Activated naive CD8-positive, alpha-beta T cell treated with anti-CD3 and anti-CD28 coated beads for 36 hours (primary cell): ENCODE measurements around the gene CARD11. TPM values are rescaled to one million over a fixed set of nuclear protein-coding genes. Genes with fewer than 3 reads are reported as not detected.
A peak's percentile ranks its signal among the peaks of the same experiment; 100 is the strongest.

Experiments
- DNase-seq: peaks from one replicate; pipeline ENCODE4 v3.0.0; 2021
- H3K27ac Mint-ChIP-seq: one replicate; pipeline ENCODE4 v1.8.0; 2022; ENCODE audit warnings: mild to moderate bottlenecking, moderate library complexity, mixed read lengths
- H3K27me3 Mint-ChIP-seq: one replicate; pipeline ENCODE4 v1.8.0; 2022; ENCODE audit warnings: mild to moderate bottlenecking, mixed read lengths
- H3K36me3 Mint-ChIP-seq: one replicate; pipeline ENCODE4 v1.8.0; 2021; ENCODE audit warnings: mild to moderate bottlenecking, mixed read lengths
- H3K4me1 Mint-ChIP-seq: one replicate; pipeline ENCODE4 v1.8.0; 2021; ENCODE audit warnings: mixed read lengths
- H3K4me3 Mint-ChIP-seq: one replicate; pipeline ENCODE4 v1.8.0; 2022; ENCODE audit warnings: mild to moderate bottlenecking, moderate library complexity, mixed read lengths
- H3K9me3 Mint-ChIP-seq: one replicate; pipeline ENCODE4 v1.8.0; 2022; ENCODE audit warnings: mixed read lengths
- total RNA-seq, 2 experiments: library from RNA; stranded (reverse); gene quantifications; one replicate each; pipeline ENCODE4 v1.2.3, GENCODE V29; 2021

CARD11 gene
- total RNA-seq, 2 experiments from 2014 or later: 108 to 111 TPM

DNA sequence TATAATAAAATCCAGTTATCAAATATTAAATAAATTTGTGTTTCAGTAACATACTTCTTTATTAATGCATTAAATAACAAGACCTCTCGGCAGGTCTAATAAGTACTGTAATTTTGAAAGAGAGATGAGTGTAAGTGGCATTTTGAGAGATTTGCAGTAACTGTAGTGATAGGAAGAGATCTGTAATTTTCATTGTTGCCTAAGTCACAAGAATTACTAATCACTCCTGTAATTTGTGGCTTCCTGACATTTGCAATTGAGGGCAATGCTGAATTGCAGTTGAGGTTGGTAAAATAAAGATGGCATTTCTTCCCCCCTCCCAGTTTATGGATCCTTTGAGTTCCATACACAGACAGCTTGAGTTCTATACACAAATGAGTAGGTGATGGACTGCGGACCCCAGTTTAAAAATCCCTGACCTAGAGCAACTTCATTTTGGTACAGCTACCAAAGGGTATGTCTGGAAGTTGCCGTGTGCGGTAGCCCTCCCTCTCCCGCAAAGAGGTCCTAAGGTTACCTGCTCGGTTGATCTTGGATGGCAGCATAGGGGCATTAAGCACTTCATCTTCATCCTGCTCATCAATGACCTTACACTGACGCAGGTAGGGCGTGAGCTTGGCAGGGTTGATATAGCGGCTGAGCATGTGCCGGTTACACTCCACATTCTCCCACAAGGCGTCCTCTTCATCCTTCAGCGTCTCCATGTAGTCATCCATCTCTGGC lies 96.4 kb downstream of the CARD11 start:
- Mint-ChIP-seq H3K27me3 (no peaks in the 10 kb centered on the region), H3K4me3 (no peak overlapping the region), H3K9me3 (peaks cover 28% of the 10 kb centered on the region), H3K27ac (peak overlapping the region; percentile 46), H3K4me1 (peaks cover 54% of the 10 kb centered on the region), H3K36me3 (peaks cover 82% of the 10 kb centered on the region)
- no peak for DNase-seq

DNA sequence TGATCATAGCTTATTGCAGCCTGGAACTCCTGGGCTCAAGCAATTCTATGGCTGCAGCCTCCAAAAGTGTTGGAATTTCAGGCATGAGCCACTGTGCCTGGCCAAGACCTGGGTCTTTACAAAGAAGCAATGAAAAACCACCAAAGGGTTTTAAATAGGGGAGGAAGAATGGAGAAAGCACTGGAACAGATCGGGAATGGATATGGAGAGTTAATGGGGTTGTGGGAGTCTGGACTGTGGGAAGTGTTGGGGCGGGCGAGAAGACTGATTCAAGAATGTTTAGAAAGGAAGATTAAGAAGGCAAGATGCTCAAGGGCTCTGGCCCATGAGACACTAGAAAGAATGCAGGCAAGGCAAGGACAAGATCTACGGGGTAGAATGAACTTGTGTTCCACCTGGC lies 98.5 kb downstream of the CARD11 start:
- H3K4me3 Mint-ChIP-seq: no peak overlapping the region
- H3K4me1 Mint-ChIP-seq: peaks cover 41% of the 10 kb centered on the region
- H3K9me3 Mint-ChIP-seq: peaks cover 13% of the 10 kb centered on the region
- no peaks in the 10 kb centered on the region for H3K27me3 Mint-ChIP-seq
- no peak for DNase-seq
- peaks cover 68% of the 10 kb centered on the region for H3K36me3 Mint-ChIP-seq
- peak overlapping the region; percentile 2 for H3K27ac Mint-ChIP-seq

DNA sequence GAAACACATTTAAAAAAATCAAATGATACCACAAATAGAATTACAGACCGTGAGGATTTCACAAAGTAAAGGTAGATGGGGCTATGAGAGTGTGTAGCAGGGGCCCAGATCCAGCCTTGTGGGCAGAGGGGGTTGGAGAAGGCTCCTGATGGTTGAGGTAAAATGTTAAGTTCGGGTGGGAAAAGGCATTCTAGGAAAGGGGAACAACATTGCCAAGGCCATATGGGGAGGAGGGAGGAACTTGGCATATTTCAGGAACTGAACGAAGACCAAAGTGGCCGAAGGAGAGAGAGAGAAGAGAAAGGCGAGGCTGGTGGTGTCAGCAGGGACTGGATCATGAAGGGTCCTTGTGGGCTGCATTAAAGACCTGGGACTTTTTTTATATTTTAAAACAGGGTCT lies 98.9 kb downstream of the CARD11 start:
- Mint-ChIP-seq H3K9me3 (peaks cover 10% of the 10 kb centered on the region), H3K4me3 (no peak overlapping the region), H3K27ac (peak overlapping the region; percentile 52), H3K4me1 (peaks cover 39% of the 10 kb centered on the region), H3K27me3 (no peaks in the 10 kb centered on the region), H3K36me3 (peaks cover 67% of the 10 kb centered on the region)
- no peak for DNase-seq

DNA sequence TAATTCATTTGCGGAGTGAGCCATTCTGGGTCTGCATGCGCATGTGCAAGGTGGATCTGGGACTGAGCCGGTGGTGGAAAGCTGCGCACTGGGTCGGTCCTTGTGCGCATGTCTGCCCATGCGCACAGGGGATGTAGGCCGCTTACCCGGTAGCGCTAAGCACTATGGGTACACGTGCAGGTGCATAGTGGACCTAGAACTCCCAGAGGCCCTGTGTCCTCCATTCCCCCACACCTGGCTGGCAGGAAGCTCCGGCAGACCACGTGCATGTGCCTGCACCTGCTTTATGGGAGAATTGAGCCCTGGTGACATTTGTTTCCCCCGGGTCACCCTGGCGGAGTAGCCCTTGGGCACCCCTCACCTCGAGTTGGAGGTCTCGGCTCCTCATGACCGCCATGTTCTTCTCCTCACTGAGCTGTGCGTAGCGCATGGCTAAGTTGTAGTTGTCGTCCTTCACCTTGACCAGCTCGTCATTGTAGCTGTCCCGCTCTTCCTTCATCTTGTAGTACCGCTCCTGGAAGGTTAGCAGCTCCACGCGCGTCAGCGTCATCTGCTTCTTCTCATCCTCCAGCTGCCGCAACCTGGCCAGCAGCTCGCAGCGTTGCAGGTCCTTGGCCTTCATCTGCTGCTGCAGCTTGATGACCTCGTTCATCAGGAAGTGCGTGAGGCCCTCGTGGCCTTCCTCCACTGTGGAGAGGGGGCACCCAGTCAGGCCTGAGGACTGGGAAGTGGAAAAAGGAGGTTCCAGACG lies 99.6 kb downstream of the CARD11 start:
- no peaks in the 10 kb centered on the region for H3K27me3 Mint-ChIP-seq
- peaks cover 34% of the 10 kb centered on the region for H3K4me1 Mint-ChIP-seq

DNA sequence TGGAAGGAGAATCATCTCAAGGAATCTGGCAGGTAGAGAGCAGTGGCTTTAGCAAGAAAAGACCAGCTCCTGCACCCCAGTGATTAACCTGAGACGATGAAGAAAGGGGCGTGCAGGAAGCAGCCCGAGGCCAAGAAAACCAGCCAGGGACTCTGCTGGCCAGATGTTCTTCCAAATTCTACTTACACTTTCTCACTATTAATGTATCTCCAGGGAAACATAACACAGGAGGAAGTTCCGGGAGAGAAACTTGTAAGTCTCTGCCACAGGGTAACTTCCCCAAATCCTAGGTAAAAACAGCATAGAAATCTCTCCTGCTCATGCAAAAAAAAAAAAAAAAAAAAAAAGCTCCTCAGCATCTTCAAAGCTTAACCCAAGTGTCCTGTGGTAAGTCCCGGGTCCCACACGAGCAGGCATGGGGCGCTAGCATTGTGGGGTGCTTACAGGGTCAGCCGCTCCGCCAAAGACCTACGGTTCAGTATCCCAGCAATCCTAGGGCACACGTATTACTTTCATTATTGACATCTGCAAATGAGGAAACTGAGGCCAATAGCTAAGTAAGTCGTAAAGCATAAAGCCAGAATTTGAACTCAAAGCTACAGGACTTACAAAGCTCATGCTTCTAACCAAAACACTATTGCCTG lies 102.3 kb downstream of the CARD11 start:
- no peak for DNase-seq
- H3K4me1 Mint-ChIP-seq: peaks cover 13% of the 10 kb centered on the region
- H3K9me3 Mint-ChIP-seq: no peaks in the 10 kb centered on the region

More for the DNA sequence above, 99.6 kb downstream of the CARD11 start:
- DNase-seq: no peak
- Mint-ChIP-seq H3K27ac (no peak overlapping the region), H3K4me3 (no peak overlapping the region), H3K9me3 (peaks cover 3% of the 10 kb centered on the region), H3K36me3 (peaks cover 61% of the 10 kb centered on the region)

DNA sequence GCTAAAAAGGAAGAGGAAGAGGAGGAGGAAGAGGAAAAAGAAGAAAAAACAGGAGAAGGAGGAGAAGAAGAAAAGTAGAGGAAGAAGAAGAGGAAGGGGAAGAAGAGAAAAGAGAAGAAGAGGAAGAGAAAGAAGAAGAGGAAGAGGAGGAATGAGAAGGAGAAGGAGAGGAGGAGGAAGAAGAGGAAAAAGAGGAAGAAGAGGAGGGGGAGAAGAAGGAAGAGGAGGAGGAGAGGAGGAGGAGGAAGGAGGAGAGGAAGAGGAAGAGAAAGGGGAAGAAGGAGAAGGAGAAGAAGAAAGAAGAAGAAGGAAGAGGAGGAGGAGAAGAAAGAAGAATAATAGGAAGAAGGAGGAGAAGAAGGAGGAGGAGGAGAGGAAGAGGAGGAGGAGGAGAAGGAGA lies 103.2 kb downstream of the CARD11 start:
- Mint-ChIP-seq H3K36me3 (peaks cover 43% of the 10 kb centered on the region), H3K27ac (no peak overlapping the region), H3K4me1 (peaks cover 12% of the 10 kb centered on the region), H3K9me3 (no peaks in the 10 kb centered on the region), H3K4me3 (no peak overlapping the region), H3K27me3 (no peaks in the 10 kb centered on the region)
- DNase-seq: no peak

More for the DNA sequence above, 102.3 kb downstream of the CARD11 start:
- Mint-ChIP-seq H3K27me3 (no peaks in the 10 kb centered on the region), H3K36me3 (peaks cover 48% of the 10 kb centered on the region), H3K27ac (peak overlapping the region; percentile 54), H3K4me3 (no peak overlapping the region)

DNA sequence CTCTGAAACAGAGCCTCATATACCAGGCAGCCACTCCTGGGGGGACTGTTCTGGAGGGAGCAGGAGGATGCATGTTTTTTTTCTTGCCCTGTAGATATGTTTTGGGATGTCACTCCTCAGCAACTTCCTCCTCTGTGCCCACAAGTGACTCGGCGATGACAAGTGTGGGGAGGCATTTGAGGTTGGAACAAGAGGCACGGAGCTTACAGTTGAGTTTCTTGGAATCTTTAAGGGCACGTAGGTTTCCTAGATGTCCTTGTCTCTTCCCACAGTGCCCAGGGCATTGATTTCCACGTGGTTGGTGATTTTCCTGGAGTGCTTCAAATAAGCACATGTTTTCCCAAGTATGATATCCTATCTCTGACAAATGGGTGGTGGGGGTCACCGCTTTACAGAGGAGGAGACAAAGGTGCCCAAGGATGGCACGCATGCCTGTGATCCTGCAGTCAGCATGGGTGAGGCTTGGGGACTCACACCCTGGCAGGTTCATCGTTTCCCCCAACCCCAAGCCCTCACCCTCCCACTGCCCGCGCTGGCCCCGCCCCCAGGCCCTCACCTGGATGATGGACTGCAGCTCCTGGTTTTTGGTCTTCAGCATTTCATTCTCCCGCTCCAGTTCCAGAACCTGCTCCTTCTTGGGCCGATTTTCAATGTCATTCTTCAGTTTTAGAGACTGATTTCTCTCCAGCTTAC lies 104.3 kb downstream of the CARD11 start:
- H3K27ac Mint-ChIP-seq: peak overlapping the region; percentile 12
- no peaks in the 10 kb centered on the region for H3K9me3 Mint-ChIP-seq
- no peak for DNase-seq
- peaks cover 36% of the 10 kb centered on the region for H3K36me3 Mint-ChIP-seq
- H3K4me1 Mint-ChIP-seq: peaks cover 16% of the 10 kb centered on the region
- H3K4me3 Mint-ChIP-seq: no peak overlapping the region
- H3K27me3 Mint-ChIP-seq: no peaks in the 10 kb centered on the region

DNA sequence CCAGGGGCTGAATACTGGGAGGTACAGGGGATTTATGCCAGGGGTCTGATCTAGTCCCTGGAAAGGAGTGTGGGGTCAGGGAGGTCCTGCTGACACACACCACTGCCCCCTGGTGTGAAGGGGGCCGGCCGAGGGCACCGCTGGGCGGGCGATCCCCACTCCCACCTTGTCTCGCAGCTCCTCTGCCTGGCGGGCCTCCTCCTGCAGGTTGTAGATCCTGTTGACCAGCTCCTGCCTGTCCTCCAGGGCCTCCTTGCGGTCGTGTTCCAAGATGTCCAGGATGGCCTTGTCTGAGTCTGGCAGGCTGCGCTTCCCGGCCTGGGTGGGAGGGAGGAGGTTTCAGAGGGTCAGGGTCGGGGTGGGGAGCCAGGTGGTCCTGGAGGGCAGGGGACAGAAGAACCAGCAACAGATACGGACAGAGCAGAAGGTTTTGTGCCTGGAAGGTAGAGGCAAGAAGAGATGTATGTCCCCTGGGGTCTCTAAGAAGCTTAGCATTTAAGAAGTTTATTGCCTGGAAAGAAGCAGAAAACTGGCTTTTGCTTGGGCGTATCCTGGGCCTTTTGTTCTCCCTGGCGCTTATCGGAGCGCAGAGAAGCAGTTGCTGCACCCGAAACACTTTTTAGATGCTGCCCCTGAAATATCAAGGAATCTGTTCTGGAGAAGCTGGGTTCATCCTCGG lies 105.0 kb downstream of the CARD11 start:
- H3K4me3 Mint-ChIP-seq: no peak overlapping the region
- peak overlapping the region; percentile 12 for H3K27ac Mint-ChIP-seq
- DNase-seq: no peak
- no peaks in the 10 kb centered on the region for H3K27me3 Mint-ChIP-seq
- H3K9me3 Mint-ChIP-seq: no peaks in the 10 kb centered on the region
- H3K4me1 Mint-ChIP-seq: peaks cover 20% of the 10 kb centered on the region
- H3K36me3 Mint-ChIP-seq: peaks cover 36% of the 10 kb centered on the region

DNA sequence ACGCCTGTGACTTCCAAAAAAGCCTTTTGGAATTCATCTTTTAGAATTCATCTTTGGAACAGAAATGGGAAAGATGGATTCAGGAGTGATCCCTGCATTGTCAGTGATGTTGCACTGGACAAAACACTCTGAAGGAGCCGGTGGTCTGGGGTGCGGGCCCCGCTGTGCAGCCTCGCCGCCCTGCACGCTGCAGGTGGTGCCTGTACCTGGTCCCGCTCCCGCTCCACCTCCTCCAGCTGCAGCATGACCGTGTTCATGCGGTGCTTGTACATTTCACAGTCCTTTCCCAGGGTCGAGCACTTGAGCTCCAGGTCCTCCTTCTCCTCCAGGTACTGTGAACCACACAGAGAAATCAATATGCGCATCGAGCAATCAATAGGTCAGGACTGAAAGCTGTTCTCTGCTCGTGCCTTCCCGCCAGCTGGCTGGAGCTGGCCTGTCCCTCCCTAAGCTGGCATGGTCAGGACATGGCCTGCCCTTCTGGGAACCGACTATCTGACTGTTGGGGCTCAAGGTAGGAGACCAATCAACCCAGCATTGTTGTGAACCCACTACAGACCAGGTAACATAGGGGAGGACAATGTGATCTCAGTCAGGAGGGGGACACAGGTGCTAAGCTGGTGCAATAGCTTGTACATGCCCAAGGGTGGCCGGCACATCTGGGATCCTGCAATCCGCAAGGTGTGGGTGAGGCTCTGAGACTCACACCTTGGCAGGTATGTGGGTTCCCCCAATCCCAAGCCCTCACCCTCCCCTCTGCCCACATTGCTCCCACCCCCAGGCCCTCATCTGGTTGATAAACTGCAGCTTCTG lies 105.8 kb downstream of the CARD11 start:
- peaks cover 37% of the 10 kb centered on the region for H3K36me3 Mint-ChIP-seq
- peaks cover 21% of the 10 kb centered on the region for H3K4me1 Mint-ChIP-seq
- H3K4me3 Mint-ChIP-seq: no peak overlapping the region
- no peaks in the 10 kb centered on the region for H3K27me3 Mint-ChIP-seq
- no peak overlapping the region for H3K27ac Mint-ChIP-seq
- no peaks in the 10 kb centered on the region for H3K9me3 Mint-ChIP-seq
- DNase-seq: no peak

DNA sequence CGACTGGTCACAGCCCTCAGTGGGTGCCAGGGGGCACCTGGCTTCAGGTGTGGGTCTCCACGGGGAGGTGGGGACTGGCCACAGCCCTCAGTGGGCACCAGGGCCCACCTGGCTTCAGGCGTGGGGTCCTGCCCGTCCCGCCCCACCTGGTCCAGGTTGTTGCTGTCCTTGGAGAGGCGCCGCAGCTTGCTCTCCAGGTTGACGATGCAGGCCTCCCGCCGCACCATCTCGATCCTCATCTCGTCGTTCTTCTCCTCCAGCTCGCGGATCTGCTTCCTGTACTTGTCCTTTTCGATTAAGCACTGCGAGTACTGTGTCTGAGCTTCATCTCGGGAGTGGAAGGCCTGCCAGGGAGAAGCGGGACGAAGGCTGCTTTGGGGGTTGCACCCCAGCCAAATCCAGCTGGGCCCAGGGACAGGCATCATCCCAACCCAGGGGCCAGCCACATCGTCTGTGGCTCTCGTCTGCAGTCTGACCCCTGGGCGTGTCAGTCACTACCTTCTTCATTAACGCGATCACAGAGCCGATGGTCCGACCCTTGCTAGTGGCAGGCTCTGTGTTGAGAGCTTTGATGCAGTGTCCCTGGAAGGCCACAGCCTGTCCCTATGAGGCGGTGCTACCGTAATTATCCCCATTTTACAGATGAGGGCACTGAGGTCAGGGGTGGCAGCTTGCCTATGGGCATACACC lies 106.6 kb downstream of the CARD11 start:
- Mint-ChIP-seq H3K9me3 (no peaks in the 10 kb centered on the region), H3K4me3 (no peak overlapping the region), H3K4me1 (peaks cover 17% of the 10 kb centered on the region), H3K27me3 (no peaks in the 10 kb centered on the region), H3K27ac (no peak overlapping the region), H3K36me3 (peaks cover 37% of the 10 kb centered on the region)
- DNase-seq: no peak

DNA sequence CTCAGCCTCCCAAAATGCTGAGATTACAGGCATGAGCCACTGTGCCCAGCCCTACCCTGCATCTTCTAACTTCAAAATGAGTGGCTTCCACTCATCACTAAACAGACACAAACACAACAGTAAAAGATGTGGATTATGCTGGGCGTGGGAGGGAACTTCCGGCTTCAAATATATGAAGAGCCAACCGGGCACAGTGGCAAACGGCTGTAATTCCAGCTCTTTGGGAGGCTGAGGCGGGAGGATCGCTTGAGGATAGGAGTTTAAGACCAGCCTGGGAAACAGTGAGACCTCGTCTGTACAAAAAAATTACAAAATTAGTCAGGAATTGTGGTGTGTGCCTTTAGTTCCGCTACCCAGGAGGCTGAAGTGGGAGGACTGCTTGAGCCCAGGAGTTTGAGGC lies 107.4 kb downstream of the CARD11 start:
- no peaks in the 10 kb centered on the region for H3K27me3 Mint-ChIP-seq
- H3K27ac Mint-ChIP-seq: no peak overlapping the region
- no peak overlapping the region for H3K4me3 Mint-ChIP-seq
- H3K9me3 Mint-ChIP-seq: no peaks in the 10 kb centered on the region
- H3K36me3 Mint-ChIP-seq: peaks cover 37% of the 10 kb centered on the region
- peaks cover 14% of the 10 kb centered on the region for H3K4me1 Mint-ChIP-seq
- DNase-seq: no peak

DNA sequence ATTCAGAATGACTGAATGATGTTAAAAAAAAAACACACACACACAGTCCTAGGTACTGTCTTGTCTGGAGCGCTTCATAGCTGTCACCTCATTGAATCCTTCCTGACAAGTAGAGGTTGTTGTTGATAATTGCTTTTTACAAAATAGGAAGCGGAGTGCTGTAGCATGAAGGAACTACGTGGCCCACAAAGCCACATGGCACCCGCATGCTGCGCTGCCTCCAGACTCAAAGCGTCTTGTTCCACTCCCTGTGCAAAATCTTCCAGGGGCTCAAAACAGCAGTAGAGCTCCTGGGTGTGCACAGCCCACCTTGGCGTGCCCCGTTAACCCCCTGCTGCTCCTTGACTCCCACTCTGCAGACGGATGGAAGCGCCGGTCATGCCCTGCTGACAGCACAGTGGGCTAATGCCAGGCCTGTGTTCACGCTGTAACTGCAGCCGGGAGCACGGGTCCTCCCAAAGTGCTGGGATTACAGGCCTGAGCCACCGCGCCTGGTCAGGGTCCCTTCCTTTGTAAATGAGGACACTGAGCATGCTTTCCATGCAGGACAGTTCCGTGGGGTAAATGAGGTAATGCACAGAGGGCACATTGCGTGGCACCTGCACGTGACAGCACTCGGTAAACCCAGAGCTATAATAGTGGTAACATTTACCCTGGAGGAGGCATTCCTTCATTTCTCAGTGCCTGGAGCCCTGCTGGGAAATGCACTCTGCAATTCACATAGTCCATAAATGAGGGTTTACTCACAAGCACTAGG lies 108.5 kb downstream of the CARD11 start:
- no peak for DNase-seq
- no peaks in the 10 kb centered on the region for H3K27me3 Mint-ChIP-seq
- H3K27ac Mint-ChIP-seq: peak overlapping the region; percentile 66
- no peak overlapping the region for H3K4me3 Mint-ChIP-seq
- H3K36me3 Mint-ChIP-seq: peaks cover 41% of the 10 kb centered on the region
- H3K9me3 Mint-ChIP-seq: no peaks in the 10 kb centered on the region
- H3K4me1 Mint-ChIP-seq: peaks cover 12% of the 10 kb centered on the region

DNA sequence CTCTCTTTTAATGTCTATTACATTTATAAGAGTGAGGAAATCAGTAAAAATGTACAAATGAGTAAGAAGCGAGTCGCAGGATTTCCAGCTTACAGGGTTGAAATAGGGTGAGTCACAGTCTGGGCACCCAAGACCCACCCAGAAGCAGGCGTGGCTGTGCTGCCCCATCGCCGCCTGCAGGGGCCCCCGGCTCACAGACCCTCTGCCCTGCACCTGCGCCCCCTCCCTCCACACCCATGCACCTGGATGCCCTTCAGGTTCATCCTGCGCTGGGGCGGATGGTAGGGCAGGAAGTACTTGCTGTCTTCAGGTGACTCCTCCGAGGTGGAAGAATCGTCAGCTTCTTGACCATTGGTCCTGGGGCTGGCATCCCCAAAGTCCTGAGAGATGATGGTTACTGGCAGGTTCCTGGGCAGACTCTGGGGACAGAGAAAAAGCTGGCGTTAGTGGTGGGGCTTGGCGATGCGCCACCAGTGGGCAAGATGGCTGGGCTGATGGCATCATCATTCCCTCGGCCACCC lies 109.4 kb downstream of the CARD11 start:
- H3K36me3 Mint-ChIP-seq: peaks cover 38% of the 10 kb centered on the region
- no peak for DNase-seq
- H3K9me3 Mint-ChIP-seq: no peaks in the 10 kb centered on the region
- H3K4me3 Mint-ChIP-seq: no peak overlapping the region
- peak overlapping the region; percentile 86 for H3K27ac Mint-ChIP-seq
- H3K4me1 Mint-ChIP-seq: peaks cover 9% of the 10 kb centered on the region
- H3K27me3 Mint-ChIP-seq: no peaks in the 10 kb centered on the region
